Activated CD8-positive, alpha-beta memory T cell treated with anti-CD3 and anti-CD28 coated beads, Interleukin-2, amount 10 ng/mL, durations not matched to agents 7 days and 5 days (primary cell): ENCODE measurements around the gene PARD6G. TPM values are rescaled to one million over a fixed set of nuclear protein-coding genes. Genes with fewer than 3 reads are reported as not detected.
"Not testable (repeated sequence)": the region's sequence is repeated elsewhere in the genome, so short reads cannot be mapped to it uniquely, and the experiment has no call there.

Experiments
- ATAC-seq: fragments of 150-1000 bp; cut with Tn5 transposase; one replicate; pipeline ENCODE4 v1.10.0; 2021; ENCODE audit warnings: moderate library complexity
- CTCF ChIA-PET: fragments of 350-600 bp; sonication (Branson Sonifier 250); formaldehyde crosslinking; loops from one replicate; lab custom pipeline; 2021; ENCODE audit warnings: antibody characterized with exemption; lab: Charles Lee
- DNase-seq: peaks from one replicate; pipeline ENCODE4 v3.0.0-alpha.2; 2020
- H3K27ac Mint-ChIP-seq: one replicate; pipeline ENCODE4 v1.8.0; 2021; ENCODE audit warnings: mild to moderate bottlenecking, mixed read lengths
- H3K27me3 Mint-ChIP-seq: one replicate; pipeline ENCODE4 v1.8.0; 2021; ENCODE audit warnings: mixed read lengths
- H3K36me3 Mint-ChIP-seq: one replicate; pipeline ENCODE4 v1.8.0; 2021; ENCODE audit warnings: mild to moderate bottlenecking, mixed read lengths
- H3K4me1 Mint-ChIP-seq: one replicate; pipeline ENCODE4 v1.8.0; 2021; ENCODE audit warnings: mixed read lengths
- H3K4me3 Mint-ChIP-seq: one replicate; pipeline ENCODE4 v1.8.0; 2021; ENCODE audit warnings: mild to moderate bottlenecking, moderate library complexity, mixed read lengths
- H3K9me3 Mint-ChIP-seq: one replicate; pipeline ENCODE4 v1.8.0; 2022; ENCODE audit warnings: low read depth, mixed read lengths
- total RNA-seq, 2 experiments: library from RNA; stranded (reverse); gene quantifications; one replicate each; pipeline ENCODE4 v1.2.3, GENCODE V29; 2021

PARD6G gene
- total RNA-seq, 2 experiments from 2014 or later: 0.41 to 0.98 TPM

DNA sequence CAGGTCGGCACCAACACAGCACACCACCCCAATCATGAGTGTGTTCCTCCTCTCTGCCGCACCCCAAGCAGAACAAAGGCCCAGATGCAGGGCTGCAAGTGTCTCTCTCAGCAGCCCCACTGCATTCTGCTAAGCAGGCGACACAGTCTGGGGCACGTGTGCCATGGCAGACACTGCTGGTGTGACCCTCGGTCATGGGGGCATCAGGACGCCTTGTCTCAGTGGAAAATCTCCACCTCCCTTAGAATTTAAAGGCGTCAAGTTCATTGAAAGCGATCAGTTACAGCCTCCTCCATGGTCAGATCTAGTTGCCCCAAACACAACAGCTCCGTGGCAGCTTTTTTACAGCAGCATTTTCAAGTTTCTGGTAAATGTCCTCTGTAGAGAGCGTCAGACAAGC lies 81.1 kb downstream of the PARD6G start:
- H3K9me3 Mint-ChIP-seq: peaks cover 4% of the 10 kb centered on the region
- DNase-seq (no peak), ATAC-seq (no peak)
- CTCF ChIA-PET: interaction anchor here (1.3 to 1.6 kb wide), 2 partner anchors 9 to 15 kb away, joined by 3 to 5 read pairs; no protein-coding TSS in a partner anchor
- no peak overlapping the region for H3K27ac Mint-ChIP-seq
- no peak overlapping the region for H3K4me3 Mint-ChIP-seq
- H3K36me3 Mint-ChIP-seq: no peaks in the 10 kb centered on the region
- peaks cover 3% of the 10 kb centered on the region for H3K4me1 Mint-ChIP-seq
- peaks cover 25% of the 10 kb centered on the region for H3K27me3 Mint-ChIP-seq

DNA sequence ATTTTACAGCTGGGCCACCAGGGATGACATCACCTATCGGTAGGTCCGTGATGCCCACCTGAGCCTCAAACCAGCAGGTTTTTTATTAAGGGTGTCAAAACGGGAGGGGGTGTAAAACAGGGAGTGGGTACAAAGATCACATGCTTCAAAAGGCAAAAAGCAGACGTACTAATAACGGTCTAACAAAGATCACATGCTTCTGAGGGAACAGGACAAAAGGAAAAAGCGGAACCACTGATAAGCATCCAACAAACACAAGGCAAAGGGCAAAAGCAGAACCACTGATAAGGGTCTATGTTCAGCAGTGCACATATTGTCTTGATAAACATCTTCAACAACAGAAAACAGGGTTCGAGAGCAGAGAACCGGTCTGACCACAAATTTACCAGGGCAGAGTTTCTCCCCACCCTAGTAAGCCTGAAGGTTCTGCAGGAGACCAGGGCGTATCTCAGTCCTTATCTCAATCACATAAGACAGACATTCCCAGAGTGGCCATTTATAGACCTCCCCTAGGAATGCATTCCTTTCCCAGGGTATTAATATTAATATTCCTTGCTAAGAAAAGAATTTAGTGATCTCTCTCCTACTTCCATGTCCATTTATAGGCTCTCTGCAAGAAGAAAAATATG lies 82.5 kb downstream of the PARD6G start:
- CTCF ChIA-PET, H3K9me3 Mint-ChIP-seq, H3K4me3 Mint-ChIP-seq, H3K36me3 Mint-ChIP-seq, H3K27ac Mint-ChIP-seq, H3K4me1 Mint-ChIP-seq, ATAC-seq, DNase-seq: not testable (repeated sequence)
- peaks cover 22% of the 10 kb centered on the region for H3K27me3 Mint-ChIP-seq

DNA sequence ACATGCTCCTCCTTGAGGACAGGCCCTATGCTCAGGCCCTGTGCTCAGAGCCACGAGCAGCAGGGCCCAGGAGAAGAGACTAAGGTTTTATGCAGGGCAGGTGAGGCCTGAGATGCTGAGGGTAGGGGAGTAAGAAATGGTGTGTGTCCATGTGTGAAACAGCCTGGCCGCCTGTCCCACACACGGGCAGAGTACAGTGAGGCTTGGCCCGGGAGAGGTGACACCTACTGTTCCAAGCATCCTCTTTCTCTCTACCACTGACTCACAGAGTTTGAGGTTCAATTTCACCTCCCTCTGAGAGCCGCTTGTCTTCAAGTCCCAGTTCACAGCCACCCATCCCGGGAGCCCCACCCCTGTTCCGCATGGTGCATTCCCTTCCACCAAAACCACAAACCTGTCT lies 84.1 kb downstream of the PARD6G start:
- H3K27ac Mint-ChIP-seq: no peak overlapping the region
- H3K4me1 Mint-ChIP-seq: peaks cover 2% of the 10 kb centered on the region
- ATAC-seq (no peak), DNase-seq (peak; percentile 36)
- peaks cover 4% of the 10 kb centered on the region for H3K9me3 Mint-ChIP-seq
- CTCF ChIA-PET: interaction anchor here (0.9 to 1.0 kb wide), 2 partner anchors 92 to 93 kb away, joined by 3 read pairs; no protein-coding TSS in a partner anchor
- H3K36me3 Mint-ChIP-seq: no peaks in the 10 kb centered on the region
- no peak overlapping the region for H3K4me3 Mint-ChIP-seq
- H3K27me3 Mint-ChIP-seq: peaks cover 16% of the 10 kb centered on the region

DNA sequence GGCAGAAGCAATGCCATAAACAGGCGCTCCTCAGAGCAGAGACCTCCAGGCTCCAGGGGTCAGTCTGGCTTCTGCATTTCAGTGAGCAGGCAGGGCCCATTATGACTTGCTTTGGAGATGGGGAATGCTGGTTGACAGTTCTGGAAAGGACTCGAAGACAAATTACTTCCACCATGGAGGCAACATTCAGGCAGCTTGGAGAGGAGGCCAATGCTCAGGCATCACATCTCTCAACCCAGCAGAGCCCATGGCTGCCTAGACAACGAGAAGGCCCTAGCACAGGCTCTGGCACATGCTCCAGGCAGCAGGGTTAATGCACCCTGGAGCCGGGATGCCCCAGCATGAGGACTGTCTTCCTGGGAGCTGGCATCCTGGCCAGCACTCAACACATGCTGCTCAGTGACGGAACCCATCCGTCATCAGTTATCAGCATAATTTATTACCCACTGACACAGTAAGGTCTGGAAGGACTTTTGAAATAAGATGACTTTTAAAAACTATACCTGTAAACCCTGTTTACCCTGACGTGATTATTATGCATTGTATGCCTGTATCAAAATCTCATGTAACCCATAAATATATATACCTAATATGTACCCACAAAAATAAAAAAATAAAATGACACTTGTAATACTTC lies 85.4 kb downstream of the PARD6G start:
- H3K36me3 Mint-ChIP-seq: no peaks in the 10 kb centered on the region
- H3K4me1 Mint-ChIP-seq: peaks cover 2% of the 10 kb centered on the region
- DNase-seq (no peak), ATAC-seq (no peak)
- H3K27me3 Mint-ChIP-seq: peaks cover 13% of the 10 kb centered on the region
- no peak overlapping the region for H3K4me3 Mint-ChIP-seq
- H3K9me3 Mint-ChIP-seq: peaks cover 4% of the 10 kb centered on the region
- H3K27ac Mint-ChIP-seq: no peak overlapping the region
- CTCF ChIA-PET: interaction anchor here (1.0 kb wide), 1 partner anchor 94 kb away, joined by 3 read pairs; no protein-coding TSS in a partner anchor

DNA sequence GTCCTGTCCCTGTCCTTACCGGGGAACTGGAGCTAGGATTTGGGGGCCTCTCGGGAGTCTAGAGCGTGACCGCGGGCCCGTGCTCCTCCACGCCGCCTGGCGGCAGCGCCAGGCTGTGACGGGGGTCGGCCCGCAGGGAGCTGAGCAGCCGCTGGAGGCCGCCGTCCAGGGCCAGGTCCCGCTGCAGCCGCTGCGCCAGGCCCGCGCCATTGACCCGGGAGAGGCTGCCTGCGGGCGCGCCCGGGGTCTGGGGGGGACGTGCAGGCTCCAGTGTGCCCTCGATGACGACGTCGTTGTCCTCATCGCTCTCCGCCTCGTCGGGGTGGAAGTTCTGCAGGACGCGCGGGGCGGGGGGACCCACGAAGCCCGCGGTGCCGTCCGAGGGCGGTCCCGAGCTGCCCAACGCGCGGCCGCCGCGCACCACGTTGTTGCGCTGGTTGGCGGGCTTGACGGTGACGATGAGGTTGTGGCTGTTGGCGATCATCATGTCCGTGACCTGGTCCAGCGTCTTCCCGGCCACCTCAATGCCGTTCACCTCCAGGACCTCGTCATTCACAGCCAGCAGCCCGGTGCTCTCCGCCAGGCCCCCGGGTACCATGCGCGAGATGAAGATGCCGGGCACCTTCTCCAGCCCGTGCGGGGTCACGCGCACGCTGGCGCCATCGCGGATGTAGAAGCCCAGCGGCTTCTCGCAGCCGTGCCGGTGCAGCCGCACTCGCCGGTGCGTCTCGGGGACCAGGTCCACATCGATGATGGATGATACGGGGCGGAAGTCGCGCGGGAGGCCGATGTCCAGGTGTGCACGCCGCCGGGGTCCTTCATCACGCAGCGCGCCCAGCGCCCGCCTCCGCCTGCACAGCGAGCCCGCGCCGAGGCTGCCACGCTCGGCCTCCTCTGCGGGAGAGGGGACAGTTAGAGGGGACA lies 87.3 kb downstream of the PARD6G start:
- peak; percentile 91 for ATAC-seq
- Mint-ChIP-seq H3K4me3 (no peak overlapping the region), H3K4me1 (peaks cover 2% of the 10 kb centered on the region), H3K27ac (no peak overlapping the region), H3K9me3 (peaks cover 4% of the 10 kb centered on the region), H3K36me3 (no peaks in the 10 kb centered on the region), H3K27me3 (peaks cover 11% of the 10 kb centered on the region)
- CTCF ChIA-PET: interaction anchor here (1.0 to 6.7 kb wide), 16 partner anchors 9 to 94 kb away, joined by 3 to 68 read pairs (median 5); no protein-coding TSS in a partner anchor
- peak; percentile 50 for DNase-seq

DNA sequence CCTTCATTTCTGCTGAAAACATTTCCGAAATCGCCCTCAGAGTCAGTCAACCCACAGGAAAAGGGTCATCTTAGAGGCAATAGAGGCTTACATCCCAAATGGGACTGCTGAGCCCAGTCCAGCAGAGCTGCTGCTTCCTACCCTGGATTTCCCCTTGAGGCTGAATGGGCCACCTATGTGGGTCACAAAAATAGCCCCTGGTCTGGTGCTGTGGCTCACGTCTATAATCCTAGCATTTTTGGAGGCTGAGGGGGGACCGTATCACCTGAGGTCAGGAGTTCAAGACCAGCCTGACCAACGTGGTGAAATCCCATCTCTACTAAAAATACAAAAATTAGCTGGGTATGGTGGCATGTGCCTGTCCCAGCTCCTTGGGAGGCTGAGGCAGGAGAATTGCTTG lies 88.9 kb downstream of the PARD6G start:
- peaks cover 10% of the 10 kb centered on the region for H3K4me1 Mint-ChIP-seq
- peaks cover 17% of the 10 kb centered on the region for H3K27me3 Mint-ChIP-seq
- DNase-seq (peak; percentile 19), ATAC-seq (no peak)
- H3K4me3 Mint-ChIP-seq: no peak overlapping the region
- CTCF ChIA-PET: interaction anchor here (0.7 to 6.7 kb wide), 18 partner anchors 8 to 777 kb away, joined by 3 to 68 read pairs (median 5); partner anchors contain the start of gene TXNL4A
- H3K27ac Mint-ChIP-seq: no peak overlapping the region
- H3K36me3 Mint-ChIP-seq: no peaks in the 10 kb centered on the region
- H3K9me3 Mint-ChIP-seq: no peaks in the 10 kb centered on the region

DNA sequence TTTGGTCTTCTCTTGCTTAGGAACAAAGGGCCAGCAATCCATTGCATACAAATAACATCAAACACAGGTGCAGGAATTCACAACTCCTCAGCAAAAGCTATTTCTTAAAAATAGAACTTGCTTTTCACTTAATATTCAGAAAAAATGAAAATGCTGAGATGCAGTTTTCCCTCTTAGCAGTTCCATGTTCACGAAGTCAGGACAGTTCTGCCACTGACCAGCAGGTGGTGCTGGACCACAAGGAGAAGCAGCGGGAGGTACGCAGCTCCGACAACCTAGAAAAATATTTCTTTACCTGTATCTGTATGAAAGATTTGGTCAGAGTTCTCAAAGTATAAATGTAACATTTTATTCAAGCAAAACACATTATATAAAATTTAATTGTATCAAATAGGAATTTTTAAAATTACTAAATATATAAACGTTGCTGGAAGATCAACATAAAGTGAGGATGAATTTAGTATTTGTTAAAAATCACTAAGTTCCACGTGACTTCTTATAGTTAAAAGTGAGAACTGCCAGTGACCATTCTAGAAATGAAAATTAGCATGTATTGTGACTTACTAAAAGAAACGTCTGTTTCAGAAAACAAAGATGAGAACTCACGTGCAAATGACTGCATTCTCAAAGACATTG lies 89.5 kb downstream of the PARD6G start:
- no peak overlapping the region for H3K27ac Mint-ChIP-seq
- peak; percentile 38 for ATAC-seq
- peaks cover 17% of the 10 kb centered on the region for H3K27me3 Mint-ChIP-seq
- H3K4me1 Mint-ChIP-seq: peaks cover 10% of the 10 kb centered on the region
- DNase-seq: peak; percentile 82
- H3K4me3 Mint-ChIP-seq: no peak overlapping the region
- no peaks in the 10 kb centered on the region for H3K36me3 Mint-ChIP-seq
- no peaks in the 10 kb centered on the region for H3K9me3 Mint-ChIP-seq
- CTCF ChIA-PET: interaction anchor here (0.6 to 6.7 kb wide), 17 partner anchors 8 to 777 kb away, joined by 3 to 68 read pairs (median 5); no protein-coding TSS in a partner anchor

DNA sequence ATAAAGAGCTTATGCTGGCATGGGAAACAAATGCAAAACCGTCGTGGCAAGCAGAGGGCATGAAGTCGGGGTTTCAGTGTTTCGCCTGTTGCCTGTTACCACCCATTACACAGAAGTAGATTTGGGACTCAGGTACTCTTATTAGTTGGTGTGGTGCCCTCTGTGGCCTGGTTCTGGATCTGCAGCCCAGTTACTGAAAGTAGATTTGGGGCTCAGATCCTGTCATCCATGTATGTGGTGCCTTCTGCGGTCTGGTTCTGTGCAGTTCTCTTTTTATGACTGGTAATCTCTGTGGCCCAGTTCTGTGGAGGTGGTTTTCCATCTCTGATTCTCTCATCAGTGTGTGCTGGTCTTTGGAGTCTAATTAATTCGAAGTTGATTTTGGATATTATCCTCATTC lies 93.0 kb downstream of the PARD6G start:
- CTCF ChIA-PET: interaction anchor here (0.7 to 1.2 kb wide), 2 partner anchors 41 to 59 kb away, joined by 3 to 4 read pairs; no protein-coding TSS in a partner anchor
- Mint-ChIP-seq H3K9me3 (no peaks in the 10 kb centered on the region), H3K36me3 (no peaks in the 10 kb centered on the region), H3K27ac (peak overlapping the region; percentile 9), H3K4me1 (peaks cover 8% of the 10 kb centered on the region), H3K27me3 (peaks cover 8% of the 10 kb centered on the region), H3K4me3 (no peak overlapping the region)
- DNase-seq (peak; percentile 78), ATAC-seq (peak; percentile 84)

DNA sequence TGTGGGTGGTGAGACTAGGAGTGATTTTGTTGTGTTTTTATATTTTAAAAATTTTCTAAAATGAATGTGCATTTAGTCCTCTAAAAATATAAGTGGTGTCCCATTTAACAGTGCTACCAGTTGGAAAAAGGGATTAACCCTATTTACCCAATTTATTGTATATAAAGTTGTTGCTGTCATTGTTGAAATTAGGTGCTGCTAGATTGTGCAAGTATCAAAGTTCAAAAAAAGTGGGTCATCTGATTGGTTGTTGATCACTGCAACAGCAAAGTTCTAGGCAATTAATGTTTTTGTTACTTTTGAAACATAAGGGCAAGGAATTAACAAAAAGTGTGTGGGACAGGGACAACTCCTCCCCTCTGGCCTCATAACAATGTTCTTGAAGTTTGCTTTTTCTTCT lies 97.6 kb downstream of the PARD6G start:
- CTCF ChIA-PET: no interaction called here
- H3K36me3 Mint-ChIP-seq: no peaks in the 10 kb centered on the region
- ATAC-seq (no peak), DNase-seq (no peak)
- no peak overlapping the region for H3K27ac Mint-ChIP-seq
- H3K27me3 Mint-ChIP-seq: peaks cover 15% of the 10 kb centered on the region
- H3K4me1 Mint-ChIP-seq: peaks cover 21% of the 10 kb centered on the region
- H3K9me3 Mint-ChIP-seq: no peaks in the 10 kb centered on the region
- no peak overlapping the region for H3K4me3 Mint-ChIP-seq

DNA sequence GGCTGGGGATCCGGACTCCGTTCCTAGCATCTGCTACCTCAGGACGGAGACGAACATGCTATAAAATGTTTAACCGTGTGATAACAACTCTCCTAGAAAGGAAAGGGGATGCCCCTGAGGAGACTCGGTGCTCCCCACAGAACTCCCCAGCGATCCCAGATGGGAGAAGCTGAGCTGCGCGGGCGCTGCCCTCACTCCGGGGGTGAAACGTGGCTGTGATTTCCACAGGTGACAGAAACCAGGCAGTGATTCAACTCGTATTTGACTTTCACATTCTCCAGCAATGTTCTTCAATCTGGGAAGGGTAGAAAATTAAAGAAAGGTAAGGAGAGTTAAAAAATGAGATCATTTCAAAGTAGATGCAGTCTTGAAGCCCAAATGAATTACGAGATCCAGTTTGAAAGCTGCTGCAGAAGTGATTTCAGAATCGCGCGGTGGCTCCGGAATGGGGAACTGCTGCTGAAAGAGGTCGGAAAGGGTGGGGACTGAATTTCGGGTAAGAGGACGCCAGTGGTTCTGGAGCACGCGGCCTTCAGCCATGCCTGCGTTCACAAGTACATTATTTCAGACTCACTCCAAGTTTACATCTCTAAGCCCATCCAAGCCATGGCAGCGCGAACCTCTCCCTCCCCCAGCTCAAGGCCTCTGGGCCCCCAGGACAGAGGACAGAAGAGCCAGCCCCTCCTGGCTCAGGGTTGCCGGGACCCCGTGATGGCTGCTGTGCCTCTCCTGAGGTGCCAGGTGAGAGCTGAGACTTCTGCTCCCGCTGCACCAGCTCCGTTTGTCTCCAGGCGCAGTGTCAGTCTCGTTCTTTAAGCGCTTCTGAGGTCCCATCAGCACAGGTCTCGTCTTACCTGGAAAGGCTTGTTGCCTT lies 98.8 kb downstream of the PARD6G start:
- no peak for DNase-seq
- Mint-ChIP-seq H3K4me1 (peaks cover 13% of the 10 kb centered on the region), H3K36me3 (no peaks in the 10 kb centered on the region), H3K4me3 (peak overlapping the region; percentile 74), H3K27me3 (peaks cover 10% of the 10 kb centered on the region), H3K27ac (no peak overlapping the region), H3K9me3 (no peaks in the 10 kb centered on the region)
- CTCF ChIA-PET: interaction anchor here (1.3 to 9.4 kb wide), 2 partner anchors 9 to 39 kb away, joined by 3 to 65 read pairs; no protein-coding TSS in a partner anchor
- ATAC-seq: no peak

DNA sequence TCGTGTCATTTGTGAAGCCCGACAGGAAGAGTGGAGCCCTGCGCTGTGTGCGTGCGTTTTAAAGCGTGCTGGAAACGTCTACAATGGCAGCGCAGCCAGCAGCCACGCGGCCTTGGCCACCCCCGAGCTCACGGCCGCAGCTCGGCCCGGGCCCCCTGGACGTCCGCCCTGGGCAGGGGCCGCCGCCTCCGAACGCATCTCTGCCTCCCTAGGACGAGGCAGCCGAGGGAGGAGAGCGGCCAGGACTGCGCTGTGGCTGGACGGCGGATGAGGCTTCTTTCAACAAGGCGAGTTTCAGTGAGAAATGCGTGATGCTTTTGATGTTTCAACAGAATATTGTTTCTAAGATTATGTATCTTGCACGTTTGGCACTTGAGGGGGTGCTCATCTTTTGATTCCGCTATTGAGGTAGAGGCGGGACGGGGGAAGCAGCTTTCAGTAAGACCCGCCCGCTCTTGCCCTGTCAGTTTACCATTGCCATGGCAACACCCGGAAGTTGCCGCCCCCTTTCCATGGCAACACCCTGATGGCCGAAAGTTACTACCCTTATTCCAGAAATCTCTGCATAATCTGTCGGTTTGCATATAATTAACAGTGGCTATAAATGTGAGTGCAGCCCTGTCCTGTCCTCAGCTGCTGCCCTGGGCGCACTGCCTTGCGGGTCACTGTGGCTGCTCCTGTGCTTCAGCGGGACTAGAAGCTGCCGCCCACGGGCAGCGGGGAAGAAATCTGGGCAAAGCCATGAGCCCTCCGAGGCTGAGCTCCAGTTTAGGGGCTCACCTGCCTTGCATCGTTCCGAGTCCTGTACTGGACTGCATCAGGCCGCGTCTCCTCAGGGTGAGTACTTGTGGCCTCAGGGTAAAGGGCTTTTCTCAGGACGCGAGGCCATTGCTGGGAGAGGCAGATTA lies 99.6 kb downstream of the PARD6G start:
- Mint-ChIP-seq H3K4me3 (peak overlapping the region; percentile 74), H3K27ac (peak overlapping the region; percentile 50), H3K4me1 (peaks cover 13% of the 10 kb centered on the region), H3K27me3 (peaks cover 10% of the 10 kb centered on the region), H3K36me3 (no peaks in the 10 kb centered on the region), H3K9me3 (no peaks in the 10 kb centered on the region)
- DNase-seq: peak; percentile 88
- ATAC-seq: peak; percentile 90
- CTCF ChIA-PET: interaction anchor here (0.6 to 9.4 kb wide), 3 partner anchors 10 to 38 kb away, joined by 3 to 65 read pairs (median 5); no protein-coding TSS in a partner anchor
